ENCODE measurements around the gene XKR7. TPM values are rescaled to one million over a fixed set of nuclear protein-coding genes. Genes with fewer than 3 reads are reported as not detected.

Gene XKR7
- total RNA-seq, 1 donor from 2014 or later: 0.07 TPM

DNA sequence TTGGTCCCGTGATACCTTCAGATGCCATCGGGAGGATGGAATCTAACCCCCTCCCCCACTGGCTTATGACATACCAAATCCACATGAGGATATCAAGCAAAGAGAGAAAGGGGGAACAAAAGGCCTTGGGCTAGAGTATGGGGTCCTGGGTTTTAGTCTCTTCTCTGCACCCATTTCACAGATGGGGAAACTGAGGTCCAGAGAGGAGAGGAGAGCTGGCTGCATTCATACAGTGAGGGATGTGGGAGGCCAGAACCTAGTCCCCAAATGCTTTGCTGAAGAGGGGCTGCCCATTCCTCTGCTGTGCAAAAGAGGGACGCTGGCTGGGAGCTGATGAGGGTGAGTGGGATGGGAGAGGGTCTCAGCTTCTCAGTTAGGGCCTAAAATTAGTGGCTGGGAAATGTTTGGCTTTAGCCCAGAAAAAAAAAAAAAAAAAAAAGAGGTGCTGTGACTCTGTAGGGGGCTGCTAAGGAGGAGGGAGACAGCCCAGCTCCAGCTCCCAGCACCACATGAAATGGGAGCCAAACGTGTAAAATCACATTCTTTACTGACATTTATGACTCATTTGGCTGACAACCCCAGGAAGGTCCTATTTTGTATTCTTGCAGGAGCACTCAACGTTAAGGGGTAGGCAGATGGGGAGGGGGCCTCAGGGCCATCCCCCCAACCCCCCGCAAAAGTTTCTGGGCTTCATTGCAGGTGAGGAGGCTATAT lies 11.9 kb downstream of the XKR7 start:
- Mint-ChIP-seq H3K27ac (no peak overlapping the region), H3K9me3 (no peaks in the 10 kb centered on the region)

DNA sequence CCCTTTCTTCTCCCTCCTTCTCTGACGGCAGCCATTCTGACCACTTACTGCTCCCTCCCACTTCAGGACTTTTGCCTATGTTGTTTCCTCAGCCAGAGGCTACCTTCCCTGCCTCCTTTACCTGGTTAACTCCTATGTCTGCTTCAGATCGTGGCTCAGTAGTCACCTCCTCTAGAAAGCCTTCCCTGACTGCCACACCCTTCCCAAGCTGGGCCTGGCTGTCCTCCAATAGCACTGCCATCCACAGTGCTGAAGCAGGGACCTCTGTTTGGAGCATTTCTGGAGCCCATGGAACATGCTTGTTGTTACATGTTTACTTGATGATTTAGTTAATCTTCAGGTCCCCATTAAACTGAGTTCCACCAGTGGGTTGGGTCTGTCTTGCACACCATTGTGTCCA lies 13.8 kb downstream of the XKR7 start:
- no peaks in the 10 kb centered on the region for H4K20me1 ChIP-seq (ENCODE audit: low read depth)
- peaks cover 8% of the 10 kb centered on the region for H3F3A ChIP-seq (ENCODE audit: low read depth)
- Mint-ChIP-seq H3K4me3 (no peak overlapping the region), H3K9me3 (no peaks in the 10 kb centered on the region), H3K27ac (no peak overlapping the region), H3K36me3 (no peaks in the 10 kb centered on the region), H3K27me3 (ENCODE audit: insufficient read depth, low read depth) (peaks cover 14% of the 10 kb centered on the region), H3K4me1 (peaks cover 1% of the 10 kb centered on the region)
- H2AFZ ChIP-seq (replicated peaks): no peak overlapping the region
- H3K4me1 ChIP-seq: peaks cover 3% of the 10 kb centered on the region
- no peaks in the 10 kb centered on the region for H3K9me3 ChIP-seq (ENCODE audit: low read depth)
- TF ChIP-seq, protein P1, sequence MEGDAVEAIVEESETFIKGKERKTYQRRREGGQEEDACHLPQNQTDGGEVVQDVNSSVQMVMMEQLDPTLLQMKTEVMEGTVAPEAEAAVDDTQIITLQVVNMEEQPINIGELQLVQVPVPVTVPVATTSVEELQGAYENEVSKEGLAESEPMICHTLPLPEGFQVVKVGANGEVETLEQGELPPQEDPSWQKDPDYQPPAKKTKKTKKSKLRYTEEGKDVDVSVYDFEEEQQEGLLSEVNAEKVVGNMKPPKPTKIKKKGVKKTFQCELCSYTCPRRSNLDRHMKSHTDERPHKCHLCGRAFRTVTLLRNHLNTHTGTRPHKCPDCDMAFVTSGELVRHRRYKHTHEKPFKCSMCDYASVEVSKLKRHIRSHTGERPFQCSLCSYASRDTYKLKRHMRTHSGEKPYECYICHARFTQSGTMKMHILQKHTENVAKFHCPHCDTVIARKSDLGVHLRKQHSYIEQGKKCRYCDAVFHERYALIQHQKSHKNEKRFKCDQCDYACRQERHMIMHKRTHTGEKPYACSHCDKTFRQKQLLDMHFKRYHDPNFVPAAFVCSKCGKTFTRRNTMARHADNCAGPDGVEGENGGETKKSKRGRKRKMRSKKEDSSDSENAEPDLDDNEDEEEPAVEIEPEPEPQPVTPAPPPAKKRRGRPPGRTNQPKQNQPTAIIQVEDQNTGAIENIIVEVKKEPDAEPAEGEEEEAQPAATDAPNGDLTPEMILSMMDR (IDR thresholded peaks at IDR 0.05): no peak
- no peak for TF ChIP-seq EZH2 (IDR thresholded peaks at IDR 0.05)
- no peak for TF ChIP-seq EZH2phosphoT487 (IDR thresholded peaks at IDR 0.05)
- H3K4me3 ChIP-seq: no peak overlapping the region
- DNase-seq (ENCODE audit: low spot score): no peak
- H3K79me2 ChIP-seq (ENCODE audit: low read depth): no peaks in the 10 kb centered on the region
- no peak overlapping the region for H3K27ac ChIP-seq
- H3K9ac ChIP-seq: no peak overlapping the region
- no peaks in the 10 kb centered on the region for H3K27me3 ChIP-seq
- H3K36me3 ChIP-seq: no peaks in the 10 kb centered on the region
- H3K4me2 ChIP-seq: no peak overlapping the region

More for the DNA sequence above, 11.9 kb downstream of the XKR7 start:
- H3K36me3 Mint-ChIP-seq: no peaks in the 10 kb centered on the region
- H3K4me3 ChIP-seq: no peak overlapping the region
- no peak overlapping the region for H3K9ac ChIP-seq
- peaks cover 9% of the 10 kb centered on the region for H3K4me1 Mint-ChIP-seq
- H2AFZ ChIP-seq (replicated peaks): no peak overlapping the region
- no peak overlapping the region for H3K4me2 ChIP-seq
- no peak for DNase-seq (ENCODE audit: low spot score)
- no peak overlapping the region for H3K4me3 Mint-ChIP-seq
- H4K20me1 ChIP-seq (ENCODE audit: low read depth): no peaks in the 10 kb centered on the region
- H3K9me3 ChIP-seq (ENCODE audit: low read depth): no peaks in the 10 kb centered on the region
- H3K27me3 Mint-ChIP-seq (ENCODE audit: insufficient read depth, low read depth): peaks cover 21% of the 10 kb centered on the region
- no peaks in the 10 kb centered on the region for H3K27me3 ChIP-seq
- H3K79me2 ChIP-seq (ENCODE audit: low read depth): no peaks in the 10 kb centered on the region
- H3K27ac ChIP-seq: no peak overlapping the region
- H3K36me3 ChIP-seq: no peaks in the 10 kb centered on the region
- H3K4me1 ChIP-seq: peaks cover 18% of the 10 kb centered on the region
- TF ChIP-seq EZH2 (IDR thresholded peaks at IDR 0.05): no peak
- TF ChIP-seq, protein P1 (IDR thresholded peaks at IDR 0.05): no peak
- TF ChIP-seq EZH2phosphoT487 (IDR thresholded peaks at IDR 0.05): no peak
- H3F3A ChIP-seq (ENCODE audit: low read depth): peaks cover 27% of the 10 kb centered on the region

DNA sequence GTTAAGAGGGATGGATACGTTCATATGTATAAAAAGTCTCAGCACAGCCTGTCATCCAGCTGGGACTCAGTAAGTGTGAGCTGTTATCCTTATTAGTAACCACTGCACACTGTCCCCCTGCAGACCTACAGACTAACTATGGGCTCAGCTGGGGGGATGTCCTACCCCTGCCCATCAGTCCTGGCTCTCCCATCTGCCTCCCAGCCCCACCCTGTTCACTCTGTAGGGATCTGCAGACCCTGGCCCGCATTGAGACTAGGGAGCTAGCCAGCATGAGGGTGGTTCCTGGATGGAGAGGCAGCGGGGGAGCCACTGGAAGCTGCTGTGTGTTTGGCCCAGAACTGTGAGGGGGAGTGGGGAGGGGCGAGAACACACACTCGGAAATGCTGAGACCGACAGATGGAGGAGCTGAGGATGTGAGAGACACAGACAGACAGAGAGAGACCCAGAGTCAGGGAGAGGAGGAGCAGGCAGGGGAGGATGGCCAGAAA lies 17.1 kb downstream of the XKR7 start:
- Histone ChIP-seq H3K4me1 (no peaks in the 10 kb centered on the region), H3K79me2 (ENCODE audit: low read depth) (no peaks in the 10 kb centered on the region), H3K36me3 (no peaks in the 10 kb centered on the region), H3F3A (ENCODE audit: low read depth) (no peaks in the 10 kb centered on the region), H4K20me1 (ENCODE audit: low read depth) (no peaks in the 10 kb centered on the region), H3K27me3 (no peaks in the 10 kb centered on the region), H3K4me2 (no peak overlapping the region), H3K9ac (no peak overlapping the region), H3K27ac (no peak overlapping the region), H2AFZ (replicated peaks) (no peak overlapping the region), H3K9me3 (ENCODE audit: low read depth) (no peaks in the 10 kb centered on the region), H3K4me3 (no peak overlapping the region)
- no peaks in the 10 kb centered on the region for H3K9me3 Mint-ChIP-seq
- H3K4me3 Mint-ChIP-seq: no peak overlapping the region
- no peak for DNase-seq (ENCODE audit: low spot score)
- no peak overlapping the region for H3K27ac Mint-ChIP-seq
- H3K36me3 Mint-ChIP-seq: no peaks in the 10 kb centered on the region
- no peaks in the 10 kb centered on the region for H3K4me1 Mint-ChIP-seq
- TF ChIP-seq EZH2 (IDR thresholded peaks at IDR 0.05): no peak
- no peak for TF ChIP-seq EZH2phosphoT487 (IDR thresholded peaks at IDR 0.05)
- TF ChIP-seq, protein P1 (IDR thresholded peaks at IDR 0.05): no peak
- peaks cover 11% of the 10 kb centered on the region for H3K27me3 Mint-ChIP-seq (ENCODE audit: insufficient read depth, low read depth)

All from neural progenitor cell (in vitro differentiated cells).